Myocyte (in vitro differentiated cells): ENCODE data around the gene CDCP2. TPM values are rescaled to one million over a fixed set of nuclear protein-coding genes. Genes with fewer than 3 reads are reported as not detected.

ENCODE experiments used
- DNase-seq: peaks from one replicate; pipeline ENCODE4 v3.0.0-alpha.2; 2012; ENCODE audit warnings: low read depth
- polyA plus RNA-seq: library from polyadenylated mRNA; unstranded; fragments of >200 nt; gene quantifications from one replicate; pipeline ENCODE4 v1.2.1, GENCODE V29; 2012; ENCODE audit warnings: missing spikeins
- total RNA-seq: library from RNA; depleted of rRNA; stranded (reverse); fragments of >200 nt; gene quantifications from 2 replicates; pipeline ENCODE4 v1.2.3, GENCODE V29; 2014

CDCP2 gene
- not detected in 2 replicates for total RNA-seq
- not detected for polyA plus RNA-seq

DNA sequence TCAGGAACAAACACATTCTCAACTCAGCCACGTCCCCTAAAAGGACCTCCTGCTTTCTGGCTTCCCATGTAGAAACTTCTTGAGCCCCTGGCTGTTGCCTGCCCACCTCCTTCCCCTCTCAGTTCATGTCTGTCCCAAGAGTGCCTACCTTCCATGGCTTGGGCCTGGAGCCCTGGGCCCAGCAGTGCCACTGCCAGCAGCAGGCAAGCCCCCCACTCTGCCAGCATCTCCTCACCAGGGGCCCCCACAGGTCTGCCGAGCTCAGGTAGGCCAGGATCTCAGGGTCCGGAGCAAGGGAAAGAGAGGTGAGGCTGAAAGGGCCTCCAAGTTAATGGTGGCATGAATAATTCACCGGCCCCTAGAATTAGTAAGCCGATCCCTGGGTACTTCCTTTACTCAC is at the start of gene CDCP2:
TSS of gene CDCP2 (minus strand) at position 305 of the 400 bp plus-strand sequence. CDS start at position 227, 78 bp downstream.
- no peak for DNase-seq

DNA sequence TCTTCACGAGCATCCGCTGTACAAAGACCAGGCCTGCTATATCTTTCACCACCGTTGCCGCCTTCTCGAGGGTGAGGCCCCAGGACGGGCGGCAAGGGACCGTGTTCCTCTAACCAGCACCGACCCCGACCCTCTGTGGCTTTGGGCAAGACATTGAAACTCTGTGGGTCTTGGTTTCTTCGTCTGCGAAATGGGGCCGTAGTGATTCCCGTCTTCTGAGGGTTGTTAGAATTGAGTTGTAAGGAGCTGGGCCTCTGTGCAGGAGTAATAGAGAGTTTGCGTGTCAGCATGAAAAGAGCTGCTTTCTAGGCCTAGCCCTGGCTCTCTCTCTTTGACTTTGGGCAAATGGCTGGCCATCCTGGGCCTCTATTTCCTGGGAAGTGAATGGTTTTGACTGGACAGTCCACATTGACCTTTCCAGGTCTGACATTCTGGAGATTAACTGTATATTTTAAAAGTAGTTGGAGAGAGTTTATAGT is 47.8 kb upstream of the CDCP2 start:
- peak; percentile 15 for DNase-seq

DNA sequence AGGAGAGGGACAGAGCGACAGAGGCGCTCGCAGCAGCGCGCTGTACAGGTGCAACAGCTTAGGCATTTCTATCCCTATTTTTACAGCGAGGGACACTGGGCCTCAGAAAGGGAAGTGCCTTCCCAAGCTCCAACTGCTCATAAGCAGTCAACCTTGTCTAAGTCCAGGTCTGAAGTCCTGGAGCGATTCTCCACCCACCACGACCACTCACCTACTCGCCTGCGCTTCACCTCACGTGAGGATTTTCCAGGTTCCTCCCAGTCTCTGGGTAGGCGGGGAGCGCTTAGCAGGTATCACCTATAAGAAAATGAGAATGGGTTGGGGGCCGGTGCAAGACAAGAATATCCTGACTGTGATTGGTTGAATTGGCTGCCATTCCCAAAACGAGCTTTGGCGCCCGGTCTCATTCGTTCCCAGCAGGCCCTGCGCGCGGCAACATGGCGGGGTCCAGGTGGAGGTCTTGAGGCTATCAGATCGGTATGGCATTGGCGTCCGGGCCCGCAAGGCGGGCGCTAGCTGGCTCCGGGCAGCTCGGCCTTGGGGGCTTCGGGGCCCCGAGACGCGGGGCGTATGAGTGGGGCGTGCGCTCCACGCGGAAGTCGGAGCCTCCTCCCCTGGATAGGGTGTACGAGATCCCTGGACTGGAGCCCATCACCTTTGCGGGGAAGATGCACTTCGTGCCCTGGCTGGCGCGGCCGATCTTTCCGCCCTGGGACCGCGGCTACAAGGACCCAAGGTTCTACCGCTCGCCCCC is 47.1 kb upstream of the CDCP2 start, which contains the start of the genes CYB5RL and MRPL37:
TSS of gene CYB5RL (minus strand) at position 266 of the 754 bp plus-strand sequence. CDS start 4,414 bp downstream, outside the sequence.
TSS of gene MRPL37 (plus strand) at position 403 of the 754 bp plus-strand sequence. CDS start at position 480, 77 bp downstream.
- DNase-seq: peak; percentile 98

DNA sequence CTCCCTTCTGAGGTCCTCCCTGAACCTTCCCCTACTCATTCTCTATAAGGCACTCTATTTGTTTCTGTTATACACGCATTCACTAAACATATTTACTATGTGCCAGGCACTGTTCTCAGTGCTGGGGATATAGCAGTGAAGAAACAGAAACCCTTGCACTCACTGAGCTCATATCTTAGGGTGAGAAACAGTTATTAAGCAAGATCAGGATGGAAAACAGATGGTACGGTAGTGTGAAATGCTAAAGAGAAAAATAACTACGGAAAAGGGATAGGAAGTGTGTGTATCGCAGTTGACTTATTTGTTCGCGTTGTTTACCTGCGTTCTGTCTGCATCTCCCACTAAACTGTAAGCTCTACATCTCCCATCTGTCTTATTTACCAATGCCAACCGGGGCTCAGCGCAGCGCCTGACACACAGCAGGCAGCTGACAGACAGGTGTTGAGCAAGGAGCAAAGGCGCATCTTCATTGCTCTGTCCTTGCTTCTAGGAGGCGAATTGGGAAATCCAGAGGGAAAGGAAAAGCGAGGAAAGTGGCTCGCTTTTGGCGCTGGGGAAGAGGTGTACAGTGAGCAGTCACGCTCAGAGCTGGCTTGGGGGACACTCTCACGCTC is 46.5 kb upstream of the CDCP2 start:
- no peak for DNase-seq

DNA sequence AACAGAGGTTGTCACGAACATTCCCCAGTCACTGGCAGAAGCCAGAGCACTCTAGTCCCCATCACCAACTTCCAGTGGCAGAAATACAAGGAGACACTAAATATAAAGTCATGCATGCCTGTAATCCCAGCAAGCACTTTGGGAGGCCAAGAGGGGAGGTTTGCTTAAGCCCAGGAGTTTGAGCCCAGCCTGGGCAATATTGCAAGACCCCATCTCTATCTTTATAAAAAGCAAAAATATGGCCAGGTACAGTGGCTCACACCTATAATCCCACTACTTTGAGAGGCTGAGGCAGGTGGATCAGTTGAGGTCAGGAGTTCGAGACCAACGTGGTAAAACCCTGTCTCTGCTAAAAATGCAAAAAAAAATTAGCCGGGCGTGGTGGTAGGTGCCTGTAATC is 40.7 kb upstream of the CDCP2 start:
- DNase-seq: no peak

DNA sequence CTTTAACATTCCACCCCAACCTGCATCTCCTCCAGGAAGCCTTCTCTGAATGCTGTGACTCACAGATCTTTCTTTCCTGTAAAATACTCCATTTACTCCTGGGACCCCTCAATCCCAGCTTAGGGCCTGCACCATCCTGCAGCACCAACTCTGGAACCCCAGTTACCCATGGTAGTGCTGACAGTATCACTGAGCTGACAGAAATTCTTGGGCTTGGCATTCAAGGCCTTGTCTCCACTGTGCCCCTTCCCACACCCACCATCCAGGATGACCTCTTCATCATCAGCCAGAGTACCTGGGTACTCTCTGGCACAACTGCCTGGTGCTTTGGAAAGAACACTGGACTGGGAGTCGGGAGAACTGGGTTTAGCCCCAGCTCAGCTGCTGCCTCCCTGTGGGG is 38.7 kb upstream of the CDCP2 start:
- no peak for DNase-seq

DNA sequence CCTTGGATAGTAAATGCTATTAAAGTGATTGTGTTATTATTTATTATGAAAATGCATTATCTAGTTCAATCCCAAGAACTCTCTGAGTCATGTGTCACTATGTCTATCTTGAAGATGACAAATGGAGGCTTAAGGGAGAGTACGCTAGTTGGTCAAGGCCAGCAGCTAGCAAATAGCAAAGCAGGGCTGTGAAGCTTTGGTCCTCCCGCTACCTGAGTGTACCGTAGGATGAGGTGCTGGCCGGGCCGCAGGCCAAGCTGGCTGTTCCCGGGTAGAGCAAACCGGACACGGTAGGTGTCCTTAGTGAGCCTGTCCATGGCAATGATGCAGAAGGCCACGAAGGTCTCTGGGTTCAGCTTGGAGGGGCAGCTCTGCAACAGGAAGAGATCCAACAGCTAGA is 37.7 kb upstream of the CDCP2 start:
- no peak for DNase-seq

DNA sequence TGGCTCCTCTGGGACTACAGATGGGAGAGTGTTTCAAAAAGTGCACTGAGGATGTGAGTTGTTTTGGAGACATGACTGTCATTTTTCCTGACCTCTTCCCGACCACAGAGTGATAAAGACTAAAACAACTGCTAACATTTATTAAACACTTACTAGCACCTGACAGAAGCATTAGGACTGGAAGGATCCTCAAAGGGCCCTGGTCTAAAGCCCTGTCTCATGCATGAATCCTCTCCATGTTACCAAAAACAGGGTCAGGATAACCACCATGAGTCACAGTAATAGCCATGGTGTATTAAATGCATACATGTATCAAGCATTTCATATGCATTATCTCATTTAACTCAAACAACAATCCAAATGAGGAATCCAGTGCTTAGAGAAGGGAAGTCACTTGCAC is 35.5 kb upstream of the CDCP2 start:
- DNase-seq: peak; percentile 18

DNA sequence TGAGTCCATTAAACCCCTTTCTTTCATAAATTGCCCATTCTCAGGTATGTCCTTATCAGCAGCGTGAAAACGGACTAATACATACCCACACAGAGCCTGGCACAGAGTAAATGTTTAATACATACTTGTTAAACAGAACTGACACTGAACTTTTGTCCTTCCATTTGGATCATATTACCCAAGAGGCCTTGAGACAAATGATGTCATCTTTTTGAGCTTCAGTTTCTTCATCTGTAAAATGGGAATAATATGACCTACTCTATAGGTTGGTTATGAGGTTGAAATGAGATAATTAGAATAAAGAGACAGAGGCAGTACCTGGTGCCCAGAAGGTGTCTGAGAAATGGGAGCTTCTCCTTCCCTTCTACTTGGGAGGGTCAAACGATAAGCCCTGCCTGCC is 33.3 kb upstream of the CDCP2 start:
- no peak for DNase-seq

DNA sequence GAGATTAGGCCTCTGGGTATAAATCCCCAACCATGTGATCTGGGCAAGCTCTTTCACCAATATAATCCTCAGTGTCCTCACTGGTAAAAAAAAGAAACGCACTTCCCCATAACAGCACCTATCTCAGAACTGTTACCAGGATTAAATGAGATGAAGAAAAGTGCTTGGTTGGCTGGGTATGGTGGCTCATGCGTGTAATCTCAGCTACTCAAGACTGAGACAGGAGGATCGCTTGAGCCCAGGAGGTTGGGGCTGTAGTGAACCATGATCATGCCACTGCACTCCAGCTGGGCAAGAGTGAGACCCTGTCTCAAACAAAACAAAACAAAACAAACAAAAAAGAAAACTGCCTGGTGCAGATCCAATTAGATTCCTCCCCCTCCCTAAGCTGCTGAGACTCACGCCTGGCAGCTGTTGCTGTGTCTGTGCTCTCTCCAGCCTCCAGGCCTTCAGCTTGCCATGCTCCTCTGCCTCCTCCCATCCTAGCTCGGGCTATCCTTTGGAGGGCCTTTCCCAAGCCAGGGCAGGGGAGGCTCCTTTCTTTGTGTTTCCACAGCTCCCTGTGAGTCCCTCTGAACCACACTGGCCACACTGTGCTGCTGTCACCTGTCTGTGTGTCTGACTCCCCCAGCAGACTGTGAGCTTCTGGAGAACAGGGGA is 28.0 kb upstream of the CDCP2 start:
- no peak for DNase-seq

DNA sequence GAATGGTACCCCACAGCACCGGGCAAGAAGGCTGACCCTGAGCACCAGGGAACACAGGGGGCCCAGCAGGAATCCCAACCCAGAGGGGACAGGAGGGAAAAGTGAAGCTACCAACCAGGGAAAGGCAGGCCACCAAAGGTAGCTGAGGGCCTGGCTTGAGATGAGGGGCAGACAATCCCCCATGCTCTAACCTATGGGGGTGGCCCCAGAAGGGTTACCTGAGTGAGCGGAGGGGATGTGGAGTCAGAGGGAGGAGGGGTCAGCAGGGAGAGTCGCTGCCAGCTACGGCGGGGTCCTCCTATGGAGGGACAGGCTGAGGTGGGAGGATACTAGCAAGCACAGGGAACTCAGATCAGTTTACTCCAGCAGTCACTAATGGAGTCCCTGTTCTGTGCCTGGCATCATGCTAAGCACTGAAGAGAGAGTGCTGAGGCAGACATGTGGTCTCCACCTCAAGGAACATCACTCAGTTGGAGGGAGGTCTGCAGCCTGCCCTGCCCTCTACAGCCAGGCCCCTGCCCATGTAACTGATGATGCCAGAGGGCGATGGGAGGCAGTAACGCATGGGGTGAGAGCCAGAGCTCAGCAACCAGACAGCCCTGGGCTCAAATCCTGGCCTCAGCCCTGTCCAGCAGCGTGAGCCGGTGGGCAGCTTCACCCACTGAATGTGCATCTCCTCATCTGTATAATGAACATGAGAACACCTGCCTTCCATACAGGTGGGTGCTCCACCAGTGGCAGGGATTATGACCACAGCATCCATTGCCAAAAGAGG is 25.7 kb upstream of the CDCP2 start:
- DNase-seq: no peak

DNA sequence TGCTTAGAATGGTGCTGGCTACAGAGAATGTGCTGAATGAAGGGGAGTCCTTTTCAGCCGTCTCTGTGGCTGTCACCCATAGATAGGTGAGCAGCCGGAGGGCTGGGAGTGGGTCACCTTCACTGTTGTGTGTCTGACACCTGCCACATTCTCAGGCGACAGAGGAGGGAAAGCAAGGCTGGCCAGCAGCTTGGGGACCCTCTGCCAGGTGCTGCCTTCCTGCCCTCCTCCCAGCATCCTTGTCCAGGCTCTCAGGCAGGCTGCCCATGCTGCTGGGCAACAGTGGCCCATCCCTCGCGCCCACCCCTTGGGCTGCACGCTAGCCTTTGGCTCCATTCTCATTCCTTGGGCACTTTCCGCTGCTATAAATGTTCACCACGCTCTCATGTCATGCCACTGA is 24.9 kb upstream of the CDCP2 start:
- no peak for DNase-seq

DNA sequence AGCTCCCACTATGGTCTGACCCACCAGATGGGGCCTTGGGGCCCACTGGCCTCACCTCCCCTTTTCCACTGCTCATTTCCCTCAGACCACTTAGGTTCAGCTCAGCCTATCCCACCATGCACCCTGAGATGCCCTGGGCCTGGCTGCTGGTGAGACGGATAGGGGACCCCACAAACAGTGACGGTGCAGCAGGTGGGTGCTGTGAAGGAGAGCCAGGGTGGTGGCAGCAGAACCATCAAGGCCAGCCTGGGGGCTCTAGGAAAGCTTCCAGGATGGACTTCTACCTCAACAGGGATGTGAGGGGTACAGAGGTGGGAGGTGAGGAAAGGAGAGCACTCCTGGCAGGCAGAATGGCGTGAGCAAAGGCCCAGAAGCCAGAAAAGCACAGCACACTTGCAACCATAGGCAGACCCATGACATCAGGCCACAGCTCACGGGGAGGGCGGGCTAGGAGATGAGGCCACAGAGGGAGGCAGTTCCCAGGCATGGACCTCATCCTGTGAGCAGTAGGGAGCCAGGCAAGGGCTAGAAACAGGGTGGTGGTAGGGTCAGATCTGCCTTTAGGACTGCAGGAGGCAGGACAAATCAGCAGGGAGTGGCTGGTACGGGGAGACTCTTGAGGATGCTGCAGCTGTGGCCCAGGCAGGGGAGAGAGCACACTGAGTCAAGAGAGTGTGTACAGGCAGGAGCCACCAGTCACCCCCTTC is 24.0 kb upstream of the CDCP2 start:
- no peak for DNase-seq

DNA sequence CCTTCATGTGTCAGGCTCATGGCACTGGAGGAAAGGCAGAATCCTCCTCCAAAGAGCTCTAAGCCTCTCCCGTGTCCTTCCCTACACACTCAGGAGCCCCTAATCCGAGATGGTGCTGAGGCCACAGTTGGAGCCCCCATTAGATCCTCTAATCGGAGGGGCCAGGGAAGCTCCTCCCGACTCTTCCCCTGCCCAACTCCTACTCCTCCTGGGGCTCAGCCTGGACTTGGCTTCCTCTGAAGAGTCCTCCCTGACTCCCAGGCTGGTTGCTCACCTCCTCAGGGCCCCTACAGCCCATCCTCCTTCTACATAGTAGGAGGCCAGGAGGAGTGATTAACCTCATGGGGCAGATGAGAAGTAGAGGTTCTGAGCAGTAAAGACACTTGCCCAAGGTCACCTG is 21.3 kb upstream of the CDCP2 start:
- no peak for DNase-seq

DNA sequence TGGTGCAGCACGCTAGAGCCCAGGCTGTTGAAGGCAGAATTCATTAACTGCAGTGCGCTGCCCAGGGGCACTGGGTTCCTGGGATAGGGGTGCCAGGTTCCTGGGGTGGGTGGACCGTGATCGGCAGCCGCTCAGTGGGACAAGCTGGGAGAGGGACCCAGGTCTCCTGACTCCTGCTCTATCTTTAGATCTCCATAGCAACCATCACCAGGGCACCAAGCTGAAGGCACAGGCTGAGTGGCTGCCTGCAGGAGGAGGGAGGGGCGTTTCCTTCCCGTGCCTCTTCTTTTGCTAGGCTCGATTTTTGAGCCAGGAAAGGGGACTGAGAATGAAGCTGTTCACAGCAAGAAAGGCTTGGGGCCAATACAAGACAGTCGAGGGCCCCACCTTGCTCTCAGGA is 20.9 kb upstream of the CDCP2 start:
- peak; percentile 18 for DNase-seq

DNA sequence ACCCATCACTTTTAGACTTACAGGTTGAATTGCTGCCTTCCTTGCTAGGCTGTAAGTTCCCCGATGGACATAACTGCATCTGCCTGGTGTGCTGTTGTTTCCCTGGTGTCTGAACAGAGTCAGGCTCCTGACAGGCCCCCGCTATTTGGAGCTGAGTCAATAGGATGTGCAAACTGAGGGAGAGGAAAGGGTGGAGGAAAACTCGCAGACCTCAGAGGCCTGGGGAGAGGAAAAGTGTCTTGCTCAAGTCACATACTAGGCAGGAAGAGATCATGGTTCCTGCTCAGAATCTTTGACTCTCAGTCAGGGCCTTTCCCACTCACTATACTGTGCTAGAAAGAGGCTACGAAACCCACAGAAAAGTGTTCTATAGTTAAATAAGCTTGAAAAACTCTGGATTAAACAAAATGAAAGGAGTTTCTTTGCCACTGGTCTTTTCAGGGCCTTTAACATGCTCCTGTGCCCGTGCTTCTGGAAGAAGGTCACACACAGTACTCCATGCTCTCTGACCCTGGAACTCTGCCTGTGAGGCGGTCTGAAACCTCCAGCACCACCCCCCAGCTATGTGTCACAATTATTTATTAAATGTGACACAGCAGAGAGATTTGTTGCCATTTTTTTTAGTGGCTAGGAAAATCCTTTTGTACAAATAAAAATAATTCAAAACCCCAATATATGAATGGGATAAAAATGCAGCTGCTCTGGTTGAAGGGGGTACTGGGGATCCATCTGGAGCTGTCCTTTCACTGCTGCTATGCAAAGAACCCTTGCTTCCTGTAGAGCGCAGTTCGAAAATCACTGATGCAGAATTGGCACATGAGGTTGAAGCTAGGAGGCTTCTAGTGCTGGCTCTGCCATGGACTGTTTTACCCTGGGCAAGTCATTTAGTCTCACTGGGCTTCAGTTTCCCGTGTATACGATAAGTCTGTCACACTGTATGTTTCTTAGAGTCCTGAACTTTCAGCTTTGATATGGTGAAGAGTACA is 20.1 kb upstream of the CDCP2 start:
- no peak for DNase-seq

DNA sequence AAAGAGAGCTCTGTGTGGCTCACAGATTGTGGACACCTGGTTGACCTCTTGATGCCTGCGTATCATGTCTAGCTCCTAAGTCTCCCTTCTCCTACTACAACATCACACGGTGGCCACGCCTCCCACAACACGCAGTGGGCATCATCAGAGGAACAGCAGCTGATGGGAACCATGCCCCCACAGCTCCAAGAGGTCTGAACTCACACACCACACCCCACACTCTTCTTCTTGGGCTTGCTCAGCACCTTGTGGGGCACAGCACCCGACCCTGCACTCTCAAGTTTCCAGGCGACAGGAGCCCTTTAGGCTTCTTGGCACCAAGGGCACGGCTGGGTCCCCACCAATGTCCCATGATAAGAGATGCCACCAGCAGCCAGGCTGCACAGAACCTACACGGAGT is 18.8 kb upstream of the CDCP2 start:
- DNase-seq: no peak

DNA sequence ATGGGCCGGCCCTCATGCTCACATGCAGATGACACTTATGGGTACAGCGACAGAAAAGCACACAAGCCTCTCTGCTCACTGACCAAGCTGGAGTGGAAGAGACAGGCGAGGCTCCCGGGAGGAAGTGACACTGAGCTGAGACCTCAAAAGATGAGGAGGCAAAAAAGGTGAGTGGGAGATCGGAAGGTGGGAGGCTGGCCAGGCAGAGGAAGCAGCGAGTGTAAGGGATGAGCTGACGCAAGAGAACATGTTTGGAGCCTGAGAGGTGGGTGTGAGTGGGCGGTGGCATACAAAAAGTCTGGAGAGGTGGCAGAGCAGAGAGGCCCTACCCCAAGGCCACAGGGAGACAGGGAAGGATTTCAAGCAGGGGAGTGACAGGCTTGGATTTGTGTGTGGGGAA is 18.2 kb upstream of the CDCP2 start:
- no peak for DNase-seq

DNA sequence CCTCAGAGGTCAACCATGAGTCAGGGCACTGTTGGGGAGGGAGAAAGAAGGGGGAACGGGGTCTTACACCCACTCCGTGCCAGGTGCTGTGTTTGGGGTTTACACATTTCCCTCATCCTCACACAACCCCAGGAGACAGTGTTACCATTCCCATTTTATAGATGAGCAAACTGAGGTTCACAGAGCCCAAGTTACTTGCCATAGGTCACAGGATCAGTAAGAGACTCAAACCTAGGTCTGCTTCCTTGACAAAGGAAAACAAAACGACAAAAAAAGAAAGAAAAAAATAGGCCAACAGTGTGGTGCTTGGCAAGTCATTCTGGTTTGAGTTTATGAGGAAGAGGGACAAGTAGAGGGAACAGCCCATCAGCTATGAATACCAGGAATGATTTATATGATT is 16.3 kb upstream of the CDCP2 start:
- no peak for DNase-seq
